ENCODE data around the gene CST6. TPM values are rescaled to one million over a fixed set of nuclear protein-coding genes. Genes with fewer than 3 reads are reported as not detected.

CST6 gene
- total RNA-seq, 4 donors from 2014 or later: 1.6 to 6.2 TPM; not detected in 2

GRCh38 chr11:66042227-66042995, 30.6 kb downstream of the CST6 start:
- no peak for ATAC-seq (ENCODE audit: low FRiP score)
- DNase-seq (ENCODE audit: low spot score): no peak
- no peak for TF ChIP-seq CTCF (IDR thresholded peaks at IDR 0.05)

GRCh38 chr11:66042996-66043906, 31.4 kb downstream of the CST6 start:
- no peak for DNase-seq (ENCODE audit: low spot score)
- TF ChIP-seq CTCF (IDR thresholded peaks at IDR 0.05): no peak
- no peak for ATAC-seq (ENCODE audit: low FRiP score)

- no peak for TF ChIP-seq CTCF (IDR thresholded peaks at IDR 0.05)
- ATAC-seq (ENCODE audit: low FRiP score) (no peak), DNase-seq (ENCODE audit: low spot score) (no peak)
Observed at GRCh38 chr11:66044757-66045156, 32.9 kb downstream of the CST6 start.

GRCh38 chr11:66045177-66045639, 33.4 kb downstream of the CST6 start:
- TF ChIP-seq CTCF (IDR thresholded peaks at IDR 0.05): peak in 2 of 3 donors; percentile 37 to 39
- DNase-seq (ENCODE audit: low spot score) (peak; percentile 74), ATAC-seq (ENCODE audit: low FRiP score) (peak; percentile 60)

GRCh38 chr11:66046901-66047300, 35.1 kb downstream of the CST6 start:
- no peak for TF ChIP-seq CTCF (IDR thresholded peaks at IDR 0.05)
- ATAC-seq (ENCODE audit: low FRiP score) (no peak), DNase-seq (ENCODE audit: low spot score) (no peak)

GRCh38 chr11:66047541-66048365, 35.9 kb downstream of the CST6 start:
- ATAC-seq (ENCODE audit: low FRiP score) (no peak), DNase-seq (ENCODE audit: low spot score) (no peak)
- no peak for TF ChIP-seq CTCF (IDR thresholded peaks at IDR 0.05)

All from omental fat pad (tissue), 4 donors.